PFSK-1 (cell line): ENCODE measurements around the gene OPCML.

Experiments used
- FOXP2 ChIP-seq: optimal IDR thresholded peaks from 2 replicates; pipeline ENCODE3; 2011; ENCODE audit warnings: borderline replicate concordance, control low read depth, inconsistent platforms; ENCODE audit not compliant: insufficient read depth; ENCODE audit errors: extremely low read length, extremely low read depth
- POLR2AphosphoS5 ChIP-seq: IDR thresholded peaks from 2 replicates; pipeline ENCODE4 v1.6.1; 2012; ENCODE audit warnings: low read depth, mild to moderate bottlenecking, control low read depth, low read length, moderate library complexity
- SIN3A ChIP-seq: IDR thresholded peaks from 2 replicates; pipeline ENCODE4 v1.6.1; 2012; ENCODE audit warnings: mild to moderate bottlenecking, low read length, moderate library complexity, borderline replicate concordance; ENCODE audit not compliant: insufficient read depth
- TAF1 ChIP-seq: IDR thresholded peaks from 2 replicates; pipeline ENCODE4 v1.6.1; 2012; ENCODE audit warnings: low read length, control low read depth, borderline replicate concordance; ENCODE audit not compliant: insufficient read depth
- TF ChIP-seq, protein P1 (sequence below), 2 experiments: IDR thresholded peaks; 2 replicates each; pipeline versions ENCODE4 v1.6.1 to v1.8.0; 2011 to 2012; ENCODE audit warnings: low read depth in 2 of 2, low read length in 2 of 2, control low read depth in 1 of 2, inconsistent platforms in 1 of 2, mild to moderate bottlenecking in 1 of 2, moderate library complexity in 1 of 2; ENCODE audit not compliant: insufficient read depth in 1 of 2

The OPCML gene

DNA sequence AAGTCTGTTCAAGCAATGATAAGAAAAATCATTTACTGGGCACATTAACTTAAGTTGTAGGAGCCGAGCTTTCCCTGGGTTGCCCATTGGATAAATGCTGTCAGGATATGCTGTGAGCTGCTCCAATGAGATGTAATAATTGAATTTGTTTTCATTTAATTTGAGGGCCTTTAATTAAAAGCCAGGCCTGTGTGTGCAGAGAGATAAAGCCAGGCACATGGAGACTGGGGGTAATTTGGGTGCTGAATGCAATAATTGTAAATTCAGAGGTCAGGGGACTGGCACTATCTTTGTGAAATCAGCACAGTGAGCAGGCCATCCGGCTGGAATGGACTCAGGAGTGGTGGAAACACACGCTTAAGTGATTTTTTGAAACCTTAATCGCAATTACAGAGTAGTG lies 125.8 kb downstream of the OPCML start:
- TF ChIP-seq TAF1 (no peak), POLR2AphosphoS5 (no peak), SIN3A (no peak), FOXP2 (no peak)
- TF ChIP-seq, protein P1, sequence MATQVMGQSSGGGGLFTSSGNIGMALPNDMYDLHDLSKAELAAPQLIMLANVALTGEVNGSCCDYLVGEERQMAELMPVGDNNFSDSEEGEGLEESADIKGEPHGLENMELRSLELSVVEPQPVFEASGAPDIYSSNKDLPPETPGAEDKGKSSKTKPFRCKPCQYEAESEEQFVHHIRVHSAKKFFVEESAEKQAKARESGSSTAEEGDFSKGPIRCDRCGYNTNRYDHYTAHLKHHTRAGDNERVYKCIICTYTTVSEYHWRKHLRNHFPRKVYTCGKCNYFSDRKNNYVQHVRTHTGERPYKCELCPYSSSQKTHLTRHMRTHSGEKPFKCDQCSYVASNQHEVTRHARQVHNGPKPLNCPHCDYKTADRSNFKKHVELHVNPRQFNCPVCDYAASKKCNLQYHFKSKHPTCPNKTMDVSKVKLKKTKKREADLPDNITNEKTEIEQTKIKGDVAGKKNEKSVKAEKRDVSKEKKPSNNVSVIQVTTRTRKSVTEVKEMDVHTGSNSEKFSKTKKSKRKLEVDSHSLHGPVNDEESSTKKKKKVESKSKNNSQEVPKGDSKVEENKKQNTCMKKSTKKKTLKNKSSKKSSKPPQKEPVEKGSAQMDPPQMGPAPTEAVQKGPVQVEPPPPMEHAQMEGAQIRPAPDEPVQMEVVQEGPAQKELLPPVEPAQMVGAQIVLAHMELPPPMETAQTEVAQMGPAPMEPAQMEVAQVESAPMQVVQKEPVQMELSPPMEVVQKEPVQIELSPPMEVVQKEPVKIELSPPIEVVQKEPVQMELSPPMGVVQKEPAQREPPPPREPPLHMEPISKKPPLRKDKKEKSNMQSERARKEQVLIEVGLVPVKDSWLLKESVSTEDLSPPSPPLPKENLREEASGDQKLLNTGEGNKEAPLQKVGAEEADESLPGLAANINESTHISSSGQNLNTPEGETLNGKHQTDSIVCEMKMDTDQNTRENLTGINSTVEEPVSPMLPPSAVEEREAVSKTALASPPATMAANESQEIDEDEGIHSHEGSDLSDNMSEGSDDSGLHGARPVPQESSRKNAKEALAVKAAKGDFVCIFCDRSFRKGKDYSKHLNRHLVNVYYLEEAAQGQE (IDR thresholded peaks at IDR 0.05; ENCODE audit: insufficient read depth in 1 of 2, low read depth in 2 of 2, low read length in 2 of 2): no peak

DNA sequence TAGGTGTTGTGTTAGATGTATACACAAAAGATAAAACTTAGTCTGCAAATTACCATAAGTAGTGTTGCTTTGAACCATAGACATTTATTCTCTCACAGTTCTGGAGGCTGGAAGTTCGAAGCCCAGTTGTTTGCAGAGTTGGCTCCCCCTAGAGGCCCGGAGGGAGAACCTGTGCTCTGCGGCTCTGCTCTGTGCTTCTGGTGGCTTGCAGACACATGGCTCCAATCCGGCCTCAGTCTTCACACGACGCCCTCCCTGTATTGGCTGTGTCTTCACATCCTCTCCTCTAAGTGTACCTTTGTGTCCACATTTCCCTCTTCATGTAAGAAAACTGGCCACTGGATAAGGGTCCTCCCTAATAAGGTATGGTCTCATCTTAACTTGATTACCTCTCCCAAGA lies 128.4 kb downstream of the OPCML start:
- TF ChIP-seq POLR2AphosphoS5 (no peak), SIN3A (no peak), TAF1 (no peak), FOXP2 (no peak)
- TF ChIP-seq, protein P1 (IDR thresholded peaks at IDR 0.05; ENCODE audit: insufficient read depth in 1 of 2, low read depth in 2 of 2, low read length in 2 of 2): no peak

DNA sequence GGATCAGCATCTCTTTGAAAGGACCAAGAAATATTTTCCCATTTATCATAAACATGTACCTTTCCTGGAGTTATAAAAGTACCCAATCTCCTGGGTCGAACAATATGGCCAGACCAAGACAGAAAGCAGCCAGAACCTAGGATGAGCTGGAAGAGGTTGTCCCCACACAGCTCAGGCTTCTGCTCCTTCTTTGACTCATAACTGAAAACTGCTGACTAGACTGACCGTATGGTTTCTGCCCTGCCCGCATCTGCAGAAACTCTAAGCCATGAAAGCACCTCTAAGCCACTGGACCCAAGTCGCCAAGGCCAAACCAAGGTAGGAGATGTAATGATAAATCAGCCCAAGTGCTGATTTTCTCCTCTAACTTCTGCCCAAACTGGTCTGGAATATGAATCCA lies 129.8 kb downstream of the OPCML start:
- TF ChIP-seq TAF1 (no peak), POLR2AphosphoS5 (no peak), SIN3A (no peak), FOXP2 (no peak)
- TF ChIP-seq, protein P1 (IDR thresholded peaks at IDR 0.05; ENCODE audit: insufficient read depth in 1 of 2, low read depth in 2 of 2, low read length in 2 of 2): no peak

DNA sequence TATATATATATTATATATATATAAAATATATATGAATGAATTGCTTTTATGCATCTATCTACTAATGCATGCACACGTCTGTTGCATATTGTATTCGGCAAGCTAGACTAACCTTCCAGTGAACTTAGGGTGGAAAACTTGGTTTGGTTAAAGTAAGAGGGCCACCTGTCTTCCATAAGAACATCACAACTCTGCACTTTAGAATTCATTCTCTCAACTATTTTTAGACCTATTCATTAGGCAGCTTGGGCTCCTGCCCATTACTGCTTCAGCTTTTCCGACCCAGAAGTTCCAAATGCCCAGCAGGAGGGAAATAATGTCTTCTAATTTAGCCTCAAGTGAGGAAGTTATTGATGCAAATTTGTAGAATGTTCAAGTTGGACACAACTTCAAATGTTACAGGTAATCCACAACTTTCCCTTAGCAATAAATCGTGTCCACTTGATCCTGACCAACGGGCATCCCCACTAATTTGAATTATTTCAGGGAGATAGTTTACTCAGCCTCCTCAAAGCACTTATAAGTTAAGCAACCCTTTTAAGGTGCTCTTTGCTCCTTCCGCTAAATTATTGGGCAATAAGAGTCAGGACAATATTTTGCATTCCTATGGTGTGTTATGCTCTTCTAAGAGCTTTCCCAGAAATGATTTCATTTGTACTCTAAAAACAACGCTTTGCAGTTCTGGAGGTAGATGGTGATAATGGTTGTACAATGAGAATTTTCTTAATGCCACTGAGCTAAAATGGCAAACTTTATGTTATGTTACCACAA lies 132.3 kb downstream of the OPCML start:
- no peak for TF ChIP-seq POLR2AphosphoS5
- TF ChIP-seq, protein P1 (IDR thresholded peaks at IDR 0.05; ENCODE audit: insufficient read depth in 1 of 2, low read depth in 2 of 2, low read length in 2 of 2): no peak
- no peak for TF ChIP-seq SIN3A
- no peak for TF ChIP-seq TAF1
- no peak for TF ChIP-seq FOXP2

DNA sequence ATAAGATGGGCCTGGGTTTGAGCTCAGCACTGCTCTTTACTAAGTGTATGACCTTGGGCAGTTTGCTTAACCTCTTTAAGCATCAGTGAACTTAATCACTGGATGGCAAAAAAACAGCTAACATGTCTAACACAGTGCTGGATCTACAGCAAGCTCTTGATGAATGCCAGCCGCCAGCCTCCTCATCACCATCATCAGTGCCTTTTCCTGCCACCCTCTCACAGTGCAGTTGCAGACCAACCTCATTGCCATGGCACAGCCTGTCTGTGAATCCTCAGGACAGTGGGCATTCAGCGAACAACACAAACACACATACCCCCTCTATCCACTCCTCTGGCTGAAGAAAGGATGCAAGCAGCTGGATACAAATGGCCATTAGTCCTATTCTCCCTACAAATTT lies 133.0 kb downstream of the OPCML start:
- TF ChIP-seq FOXP2: no peak
- TF ChIP-seq, protein P1 (IDR thresholded peaks at IDR 0.05; ENCODE audit: insufficient read depth in 1 of 2, low read depth in 2 of 2, low read length in 2 of 2): no peak
- no peak for TF ChIP-seq TAF1
- no peak for TF ChIP-seq POLR2AphosphoS5
- no peak for TF ChIP-seq SIN3A
